ENCODE measurements around the gene CAPRIN2.

CAPRIN2 gene

GRCh38 chr12:30754750-30755394, at the start of gene CAPRIN2:
TSS of gene CAPRIN2 (minus strand) at chr12:30754951. CDS start at chr12:30753520, 1,431 bp downstream.
- DNase-seq (ENCODE audit: low read depth), result peak; percentile 68

GRCh38 chr12:30797689-30798088, 42.9 kb upstream of the CAPRIN2 start:
- DNase-seq (ENCODE audit: low read depth), result no peak

GRCh38 chr12:30796891-30797371, 42.2 kb upstream of the CAPRIN2 start:
- no peak for DNase-seq (ENCODE audit: low read depth)

GRCh38 chr12:30796313-30796780, 41.6 kb upstream of the CAPRIN2 start:
- no peak for DNase-seq (ENCODE audit: low read depth)

GRCh38 chr12:30795410-30796312, 40.9 kb upstream of the CAPRIN2 start:
- no peak for DNase-seq (ENCODE audit: low read depth)

- DNase-seq (ENCODE audit: low read depth), result no peak
These were observed 40.0 kb upstream of the CAPRIN2 start for GRCh38 chr12:30794591-30795409.

GRCh38 chr12:30794020-30794419, 39.3 kb upstream of the CAPRIN2 start:
- no peak for DNase-seq (ENCODE audit: low read depth)

GRCh38 chr12:30792648-30793499, 38.1 kb upstream of the CAPRIN2 start:
- DNase-seq (ENCODE audit: low read depth), result no peak

- DNase-seq (ENCODE audit: low read depth), result no peak
These were observed 37.3 kb upstream of the CAPRIN2 start for GRCh38 chr12:30792085-30792484.

GRCh38 chr12:30788754-30789153, 34.0 kb upstream of the CAPRIN2 start:
- no peak for DNase-seq (ENCODE audit: low read depth)

GRCh38 chr12:30785630-30786029, 30.9 kb upstream of the CAPRIN2 start:
- DNase-seq (ENCODE audit: low read depth), result no peak

GRCh38 chr12:30784508-30784907, 29.8 kb upstream of the CAPRIN2 start:
- no peak for DNase-seq (ENCODE audit: low read depth)

- DNase-seq (ENCODE audit: low read depth), result no peak
These were observed 29.2 kb upstream of the CAPRIN2 start for GRCh38 chr12:30783946-30784345.

GRCh38 chr12:30782316-30783173, 27.8 kb upstream of the CAPRIN2 start:
- DNase-seq (ENCODE audit: low read depth), result no peak

- DNase-seq (ENCODE audit: low read depth), result no peak
These were observed 24.8 kb upstream of the CAPRIN2 start for GRCh38 chr12:30779578-30779977.

GRCh38 chr12:30779178-30779577, 24.4 kb upstream of the CAPRIN2 start:
- DNase-seq (ENCODE audit: low read depth), result no peak

- no peak for DNase-seq (ENCODE audit: low read depth)
These were observed 19.8 kb upstream of the CAPRIN2 start for GRCh38 chr12:30774599-30774998.

- DNase-seq (ENCODE audit: low read depth), result no peak
These were observed 15.1 kb upstream of the CAPRIN2 start for GRCh38 chr12:30769802-30770201.

GRCh38 chr12:30764251-30764650, 9.5 kb upstream of the CAPRIN2 start:
- DNase-seq (ENCODE audit: low read depth), result no peak

GRCh38 chr12:30763053-30763452, 8.3 kb upstream of the CAPRIN2 start:
- no peak for DNase-seq (ENCODE audit: low read depth)
